ENCODE measurements around the gene BRF1. TPM values are rescaled to one million over a fixed set of nuclear protein-coding genes. Genes with fewer than 3 reads are reported as not detected.

Gene BRF1
- total RNA-seq, 4 donors from 2014 or later = 22.2 to 37.9 (median 26.2) TPM

GRCh38 chr14:105159344-105159743, 141.5 kb downstream of the BRF1 start:
- intact Hi-C loops (cut with DNase I) = no loop called here
- Histone ChIP-seq H3K27me3 (peaks cover 0 to 39% (median 0%) of the 10 kb centered on the region in 4 donors), H3K4me3 (no peak overlapping the region), H3K27ac (no peak overlapping the region), H3K4me1 (peaks cover 0 to 49% (median 1%) of the 10 kb centered on the region in 3 donors), H3K36me3 (peaks cover 0 to 9% (median 0%) of the 10 kb centered on the region in 3 donors), H3K9me3 (no peaks in the 10 kb centered on the region)
- TF ChIP-seq POLR2A (IDR thresholded peaks at IDR 0.05) (no peak), CTCF (IDR thresholded peaks at IDR 0.05) (no peak)
- no peak for DNase-seq
- WGBS, 2 donors = 80 to 81% methylated on average over 2 to 12 of the region's 14 CpGs

Other genes starting within 250 kb of the BRF1 start
- 1 to 10 TPM in 3 of 4 donors, under 1 TPM in 1; 0.79 to 5.0 (median 1.6) TPM for gene GPR132, start 235.6 kb downstream of the BRF1 start, total RNA-seq
- 10 to 100 TPM; 20.7 to 29.4 (median 23.3) TPM for gene JAG2, start 132.2 kb downstream of the BRF1 start, total RNA-seq
- 10 to 100 TPM in 3 of 4 donors, 1 to 10 TPM in 1; 9.7 to 17.6 (median 15.4) TPM for gene NUDT14, start 119.7 kb downstream of the BRF1 start, total RNA-seq
- 10 to 100 TPM; 41.0 to 52.7 (median 46.9) TPM for gene BTBD6, start 52.5 kb downstream of the BRF1 start, total RNA-seq
- 10 to 100 TPM; 20.2 to 42.3 (median 30.9) TPM for gene PACS2, start 13.7 kb upstream of the BRF1 start, total RNA-seq
- gene TEX22, start 97.5 kb upstream of the BRF1 start, total RNA-seq = under 1 TPM in 1 of 4 donors, not detected in 3; 0.57 TPM
- 10 to 100 TPM; 19.9 to 64.7 (median 39.6) TPM for gene MTA1, start 118.8 kb upstream of the BRF1 start, total RNA-seq
- gene CRIP2, start 173.8 kb upstream of the BRF1 start, total RNA-seq = 100 to 1,000 TPM in 2 of 4 donors, 10 to 100 TPM in 2; 44.2 to 118 (median 80.7) TPM
- 10 to 100 TPM in 3 of 4 donors, 1 to 10 TPM in 1; 8.2 to 35.6 (median 24.7) TPM for gene CRIP1, start 185.9 kb upstream of the BRF1 start, total RNA-seq
- gene TEDC1, start 190.2 kb upstream of the BRF1 start, total RNA-seq = 10 to 100 TPM in 1 of 4 donors, 1 to 10 TPM in 3; 7.1 to 12.8 (median 7.6) TPM
- gene TMEM121, start 225.6 kb upstream of the BRF1 start, total RNA-seq = 1 to 10 TPM in 3 of 4 donors, under 1 TPM in 1; 0.61 to 2.1 (median 1.6) TPM

Data from esophagus squamous epithelium (tissue), 5 donors.